MV-4-11 (cell line): Measurements from ENCODE around the gene COL27A1.
"Not testable (repeated sequence)": the region's sequence is repeated elsewhere in the genome, so short reads cannot be mapped to it uniquely, and the experiment has no call there.

ENCODE experiments used
- DNase-seq: peaks from one replicate; lab custom pipeline; 2025; lab: John Stamatoyannopoulos, UW

Gene COL27A1

DNA sequence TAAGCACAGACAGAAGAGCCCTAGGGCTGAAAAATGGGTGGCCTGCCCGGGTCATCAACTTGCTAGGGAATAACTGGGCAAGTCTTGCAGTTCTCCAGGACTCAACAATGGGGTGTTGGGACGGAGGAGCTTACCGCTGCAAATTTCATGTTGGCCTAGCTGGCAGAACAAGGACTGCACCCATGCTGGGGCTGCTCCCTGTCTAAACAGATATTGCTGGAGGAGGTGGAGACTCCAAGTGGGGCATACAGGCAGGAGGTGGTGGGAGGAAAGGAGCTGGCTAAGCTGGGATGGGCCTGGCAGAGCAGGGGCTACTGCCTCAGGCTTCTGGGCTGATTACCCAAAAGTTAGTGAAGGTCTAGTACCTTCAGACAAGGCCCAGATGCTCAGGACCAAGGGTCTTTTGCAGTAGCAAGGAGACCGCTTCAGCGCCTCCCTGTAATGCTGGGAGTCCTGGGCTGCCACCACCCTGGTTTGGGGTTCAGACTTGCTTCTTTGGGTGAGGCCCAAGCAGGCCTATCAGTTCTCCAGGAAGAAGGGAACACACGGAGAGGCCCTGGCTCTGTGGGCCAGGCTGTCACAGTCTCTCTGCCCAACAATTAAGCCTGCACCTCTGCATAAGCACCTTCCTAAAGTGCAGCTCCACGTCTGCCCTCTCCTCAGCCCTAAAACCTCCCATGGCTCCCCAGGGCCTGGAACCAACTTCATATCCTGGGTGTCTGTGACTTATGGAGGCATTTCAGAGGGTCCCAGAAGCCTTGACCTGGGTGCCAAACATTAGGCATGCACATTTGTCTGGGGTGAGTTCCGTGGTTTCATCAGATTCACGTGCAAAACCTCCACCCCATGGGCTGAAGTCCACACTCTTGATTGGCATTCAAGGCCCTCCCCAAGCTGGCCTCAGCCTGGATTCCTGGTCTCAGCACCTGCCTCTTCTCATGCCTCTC is 32.0 kb upstream of the COL27A1 start:
- no peak for DNase-seq

DNA sequence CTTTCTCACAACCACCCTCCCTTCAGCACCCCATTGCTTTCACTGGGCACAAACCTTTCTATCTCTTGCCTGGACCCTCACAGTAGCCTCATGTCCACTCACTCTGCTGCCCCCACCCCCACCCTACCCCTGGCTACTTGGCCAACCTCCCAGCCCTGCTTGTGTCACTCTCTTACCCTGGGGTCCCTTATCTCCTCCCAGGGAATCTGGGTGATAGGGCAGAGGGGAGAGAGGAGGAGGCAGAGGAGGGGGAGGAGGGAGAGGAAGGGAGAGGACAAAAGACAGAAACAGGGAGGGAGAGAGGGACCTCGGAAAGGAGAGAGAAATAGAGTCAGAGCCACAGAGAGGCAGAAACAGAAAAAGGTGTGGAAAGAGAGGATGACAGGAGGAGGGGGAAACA is 31.2 kb upstream of the COL27A1 start:
- no peak for DNase-seq

- no peak for DNase-seq
Observed at GRCh38 chr9:114124666-114125475, 30.5 kb upstream of the COL27A1 start.

- DNase-seq, result no peak
Observed at GRCh38 chr9:114125476-114126013, 29.8 kb upstream of the COL27A1 start.

DNA sequence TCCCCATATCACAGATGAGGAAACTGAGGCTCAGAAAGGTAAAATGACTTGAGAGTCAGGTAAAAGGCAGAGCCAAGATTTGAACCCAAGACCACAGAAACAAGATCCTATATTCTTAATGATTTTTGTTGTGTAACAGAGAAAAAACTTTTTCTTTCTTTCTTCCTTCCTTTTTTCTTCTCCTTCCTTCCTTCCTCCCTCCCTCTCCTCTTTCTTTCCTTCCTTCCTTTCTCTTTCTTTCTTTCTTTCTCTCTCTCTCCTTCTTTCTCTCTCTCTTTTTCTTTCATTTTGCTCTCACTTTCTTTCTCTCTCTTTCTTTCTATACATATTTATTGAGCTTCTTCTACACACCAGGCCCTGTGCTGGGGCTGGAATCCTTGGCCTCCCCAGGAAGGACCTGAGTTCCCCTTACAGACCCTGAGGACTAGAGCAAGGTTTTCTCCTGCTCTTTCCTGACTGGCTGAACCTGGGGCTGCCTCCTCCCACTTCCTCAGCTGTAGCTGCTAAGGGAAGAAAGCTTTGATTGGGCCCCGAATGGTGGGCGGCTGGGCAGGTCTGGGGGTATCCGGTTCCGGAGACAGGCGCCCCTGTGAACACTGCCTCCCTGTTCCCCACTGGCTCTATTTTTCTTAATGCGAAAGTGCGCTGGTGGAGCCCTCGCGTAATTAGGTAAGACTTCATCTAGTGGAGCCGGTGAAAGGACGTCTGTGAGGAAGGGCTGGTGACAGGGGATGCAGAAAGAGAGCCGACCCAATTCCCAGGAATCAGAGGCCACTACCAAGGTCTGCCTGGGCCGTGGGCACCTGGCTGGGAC is 28.9 kb upstream of the COL27A1 start:
- DNase-seq, result no peak

GRCh38 chr9:114128759-114129158 is 26.6 kb upstream of the COL27A1 start:
- not testable (repeated sequence) for DNase-seq

DNA sequence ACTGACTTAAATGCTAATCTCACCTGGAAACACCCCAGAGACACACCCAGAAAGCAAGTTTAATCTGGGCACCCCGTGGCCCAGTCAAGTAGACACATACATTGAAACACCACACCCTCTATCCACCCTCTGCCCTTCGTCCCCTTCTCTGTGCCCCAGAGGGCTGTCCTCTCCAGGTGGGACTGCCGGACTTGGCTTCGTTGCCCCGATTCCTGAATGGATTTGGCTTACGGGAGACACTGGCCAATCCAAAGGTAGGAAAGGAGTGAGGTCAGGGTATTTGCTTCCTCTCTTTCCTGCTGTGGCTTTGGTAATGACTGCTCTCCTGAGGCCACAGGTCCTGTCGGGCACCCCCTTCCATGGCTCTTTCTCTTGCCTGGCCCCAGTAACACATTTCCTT is 25.2 kb upstream of the COL27A1 start:
- DNase-seq, result no peak

DNA sequence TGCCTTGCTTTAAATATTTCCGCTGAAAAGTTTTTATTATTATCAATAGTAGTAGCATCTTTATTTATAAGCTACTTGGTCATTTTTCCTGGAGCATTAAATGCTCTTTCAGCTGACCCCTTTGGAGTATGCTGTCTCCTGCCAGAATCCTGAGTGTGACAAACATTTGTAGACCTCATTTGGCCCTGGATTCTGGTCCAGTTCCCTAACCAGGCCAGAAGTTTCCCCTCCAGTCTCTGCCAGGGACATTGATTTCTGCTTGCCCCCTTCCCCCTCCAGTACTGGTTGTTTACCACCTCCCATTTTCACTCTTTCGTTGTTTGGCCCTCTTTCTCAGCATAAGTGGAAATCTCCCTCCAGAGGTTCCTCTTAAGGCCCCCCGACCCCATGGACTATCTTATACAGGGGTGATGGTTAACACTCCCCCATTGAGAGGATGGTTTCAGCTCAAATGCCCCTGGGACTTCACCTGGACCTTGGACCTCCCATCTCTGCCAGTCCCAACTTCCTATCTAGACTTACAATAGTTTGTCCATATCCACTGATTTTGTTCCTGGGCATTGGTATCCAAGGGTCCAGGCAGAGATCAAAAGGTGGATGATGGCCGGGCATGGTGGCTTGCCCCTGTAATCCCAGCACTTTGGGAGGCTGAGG is 24.6 kb upstream of the COL27A1 start:
- no peak for DNase-seq

GRCh38 chr9:114131808-114132549 is 23.4 kb upstream of the COL27A1 start:
- no peak for DNase-seq

GRCh38 chr9:114132550-114132918 is 22.8 kb upstream of the COL27A1 start:
- DNase-seq, result no peak

DNA sequence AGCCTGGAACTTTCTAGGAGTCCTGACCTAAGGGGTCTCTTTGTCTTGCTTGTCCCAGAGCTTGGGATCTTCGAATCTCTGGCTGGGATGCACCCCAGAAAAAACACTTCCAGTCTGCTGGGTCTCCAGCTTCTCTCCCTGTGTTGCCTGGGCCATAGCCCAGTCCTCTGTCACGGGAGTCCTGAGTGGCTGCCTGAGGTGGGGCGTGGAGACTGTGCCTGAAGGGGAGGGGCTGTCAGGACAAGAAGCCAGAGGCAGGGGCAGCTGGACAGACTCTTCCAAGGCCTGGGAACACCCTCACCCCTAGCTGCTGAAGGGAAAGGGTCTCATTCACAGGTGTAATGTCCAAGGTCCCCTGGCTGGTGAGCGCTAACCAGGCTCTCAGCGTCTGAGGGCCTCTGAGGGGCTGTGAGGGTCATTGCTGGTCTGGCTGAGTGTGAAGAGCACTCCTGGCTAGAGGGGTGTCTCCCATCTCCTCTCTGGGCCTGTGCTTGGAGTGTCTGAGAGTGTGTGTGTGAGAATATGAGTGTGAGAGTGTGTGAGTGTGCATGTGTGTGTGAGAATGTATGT is 20.4 kb upstream of the COL27A1 start:
- DNase-seq, result no peak

GRCh38 chr9:114137831-114138230 is 17.5 kb upstream of the COL27A1 start:
- DNase-seq, result no peak

GRCh38 chr9:114138552-114138971 is 16.8 kb upstream of the COL27A1 start:
- DNase-seq, result no peak

- no peak for DNase-seq
Observed at GRCh38 chr9:114139071-114139470, 16.3 kb upstream of the COL27A1 start.

DNA sequence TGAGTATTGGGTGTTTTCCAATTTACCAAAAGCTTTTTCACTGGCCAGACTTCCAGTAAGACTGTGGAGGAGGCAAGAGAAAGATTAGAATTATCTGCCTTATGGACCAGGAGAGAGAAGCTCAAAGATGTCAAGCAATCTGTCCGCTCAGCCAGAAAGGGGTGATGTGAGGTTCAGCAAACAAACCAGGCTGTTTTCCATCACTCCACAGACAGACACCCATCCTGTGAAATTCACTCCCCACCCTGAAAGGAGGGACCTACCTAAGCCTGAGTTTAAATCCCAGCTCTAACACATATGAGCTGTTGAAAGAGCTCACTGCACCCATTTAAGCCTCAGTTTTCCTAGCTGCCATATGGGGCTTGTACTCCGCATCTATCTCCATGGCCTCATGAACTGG is 14.9 kb upstream of the COL27A1 start:
- no peak for DNase-seq

- DNase-seq, result no peak
Observed at GRCh38 chr9:114140850-114141249, 14.5 kb upstream of the COL27A1 start.

GRCh38 chr9:114141553-114142402 is 13.6 kb upstream of the COL27A1 start:
- no peak for DNase-seq

DNA sequence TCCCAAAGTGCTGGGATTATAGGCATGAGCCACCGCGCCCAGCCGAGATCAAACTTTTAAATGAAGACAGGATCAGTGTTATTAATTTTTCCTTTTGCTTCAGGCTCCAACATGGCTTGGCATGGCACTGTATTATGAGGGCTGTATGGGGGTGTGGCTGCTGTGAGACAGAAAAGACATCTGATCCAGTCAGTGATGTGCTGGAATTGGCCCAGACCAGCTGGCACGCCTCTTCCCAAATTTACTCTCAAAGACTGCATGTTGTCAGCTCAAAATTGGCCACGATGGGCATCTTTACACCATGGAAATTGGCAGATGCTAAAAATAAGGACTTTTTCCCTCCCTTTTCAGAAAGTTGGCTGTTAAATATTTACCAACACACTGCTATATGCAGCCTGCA is 12.1 kb upstream of the COL27A1 start:
- no peak for DNase-seq

DNA sequence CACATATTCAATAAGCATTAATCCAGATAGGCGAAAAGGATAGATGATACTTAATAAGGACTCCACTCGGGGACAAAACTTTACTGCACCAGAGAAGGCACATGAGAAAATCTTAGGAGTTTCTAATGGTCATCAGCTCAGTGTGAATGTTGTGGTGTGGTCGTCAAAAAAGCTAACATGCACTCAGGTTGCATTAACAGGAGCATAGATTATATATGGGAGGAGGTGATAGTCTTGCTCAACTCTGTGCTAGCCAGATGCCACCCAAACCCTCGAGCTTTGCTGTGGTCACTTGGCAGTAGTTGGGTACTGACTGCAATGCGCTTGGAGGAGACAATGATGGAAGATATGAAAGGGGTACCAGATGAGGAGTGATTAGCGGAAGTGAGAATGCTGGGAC is 8.6 kb upstream of the COL27A1 start:
- DNase-seq, result no peak
